Fibroblast of pulmonary artery (primary cell): Measurements from ENCODE around the gene PHACTR1.
"Not testable (repeated sequence)": the region's sequence is repeated elsewhere in the genome, so short reads cannot be mapped to it uniquely, and the experiment has no call there.

Source experiments
- DNase-seq: peaks from one replicate; pipeline ENCODE4 v3.0.0-alpha.2; 2010; ENCODE audit warnings: low read depth
- H3K4me3 ChIP-seq: replicated peaks from 2 replicates; pipeline ENCODE4 v1.5.1; 2011; ENCODE audit warnings: low read depth, mild to moderate bottlenecking, control low read depth, low read length, moderate library complexity
- TF ChIP-seq, protein P1 (sequence below): IDR thresholded peaks from 2 replicates; pipeline ENCODE4 v1.5.1; 2011; ENCODE audit warnings: mild to moderate bottlenecking, control low read depth, low read length, inconsistent platforms; ENCODE audit errors: missing control alignments

Gene PHACTR1

DNA sequence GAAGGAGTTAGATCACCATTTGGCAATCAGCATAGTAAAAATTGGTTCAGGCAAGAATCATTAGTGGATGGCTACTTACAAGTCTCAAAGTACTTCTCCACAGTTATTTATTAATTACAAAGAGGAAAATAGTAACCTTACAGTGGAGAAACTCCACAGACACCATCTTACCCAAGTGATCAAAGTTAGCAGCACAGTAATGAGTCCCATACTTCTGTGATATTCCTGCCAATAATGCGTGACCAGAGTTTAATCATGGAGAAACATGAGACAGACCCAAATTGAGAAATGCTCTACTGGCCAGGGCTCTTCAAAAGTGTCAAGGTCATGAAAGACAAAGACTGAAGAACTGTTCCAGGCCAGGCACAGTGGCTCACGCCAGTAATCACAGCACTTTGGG lies 602.3 kb downstream of the PHACTR1 start:
- TF ChIP-seq, protein P1, sequence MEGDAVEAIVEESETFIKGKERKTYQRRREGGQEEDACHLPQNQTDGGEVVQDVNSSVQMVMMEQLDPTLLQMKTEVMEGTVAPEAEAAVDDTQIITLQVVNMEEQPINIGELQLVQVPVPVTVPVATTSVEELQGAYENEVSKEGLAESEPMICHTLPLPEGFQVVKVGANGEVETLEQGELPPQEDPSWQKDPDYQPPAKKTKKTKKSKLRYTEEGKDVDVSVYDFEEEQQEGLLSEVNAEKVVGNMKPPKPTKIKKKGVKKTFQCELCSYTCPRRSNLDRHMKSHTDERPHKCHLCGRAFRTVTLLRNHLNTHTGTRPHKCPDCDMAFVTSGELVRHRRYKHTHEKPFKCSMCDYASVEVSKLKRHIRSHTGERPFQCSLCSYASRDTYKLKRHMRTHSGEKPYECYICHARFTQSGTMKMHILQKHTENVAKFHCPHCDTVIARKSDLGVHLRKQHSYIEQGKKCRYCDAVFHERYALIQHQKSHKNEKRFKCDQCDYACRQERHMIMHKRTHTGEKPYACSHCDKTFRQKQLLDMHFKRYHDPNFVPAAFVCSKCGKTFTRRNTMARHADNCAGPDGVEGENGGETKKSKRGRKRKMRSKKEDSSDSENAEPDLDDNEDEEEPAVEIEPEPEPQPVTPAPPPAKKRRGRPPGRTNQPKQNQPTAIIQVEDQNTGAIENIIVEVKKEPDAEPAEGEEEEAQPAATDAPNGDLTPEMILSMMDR: no peak
- DNase-seq: no peak
- no peak overlapping the region for H3K4me3 ChIP-seq

- no peak for DNase-seq
- H3K4me3 ChIP-seq: no peak overlapping the region
- TF ChIP-seq, protein P1: no peak
Observed at GRCh38 chr6:13319891-13320564, 603.5 kb downstream of the PHACTR1 start.

- DNase-seq: not testable (repeated sequence)
- peak overlapping the region; percentile 98 for H3K4me3 ChIP-seq
Observed at GRCh38 chr6:13326031-13326586, 609.5 kb downstream of the PHACTR1 start.

DNA sequence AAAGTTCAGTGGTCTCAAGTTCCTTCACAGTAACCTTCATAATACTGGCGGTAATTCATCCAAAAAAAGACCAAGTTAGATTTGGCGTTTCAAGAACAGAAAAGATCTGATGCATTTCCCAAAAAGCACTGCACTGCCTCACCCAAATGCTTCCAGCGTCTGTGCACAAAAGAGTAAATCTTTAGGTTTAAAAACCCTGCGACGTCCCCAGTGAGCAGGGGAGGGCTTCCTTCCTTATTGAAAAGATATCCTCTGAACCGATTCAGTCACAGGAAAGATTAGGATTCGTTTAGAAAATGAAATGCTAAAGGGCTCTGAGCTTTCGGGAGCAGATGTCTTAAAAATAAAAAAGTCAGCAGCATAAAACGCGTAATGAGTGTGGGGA lies 611.1 kb downstream of the PHACTR1 start:
- TF ChIP-seq, protein P1: no peak
- no peak for DNase-seq
- peak overlapping the region; percentile 98 for H3K4me3 ChIP-seq

DNA sequence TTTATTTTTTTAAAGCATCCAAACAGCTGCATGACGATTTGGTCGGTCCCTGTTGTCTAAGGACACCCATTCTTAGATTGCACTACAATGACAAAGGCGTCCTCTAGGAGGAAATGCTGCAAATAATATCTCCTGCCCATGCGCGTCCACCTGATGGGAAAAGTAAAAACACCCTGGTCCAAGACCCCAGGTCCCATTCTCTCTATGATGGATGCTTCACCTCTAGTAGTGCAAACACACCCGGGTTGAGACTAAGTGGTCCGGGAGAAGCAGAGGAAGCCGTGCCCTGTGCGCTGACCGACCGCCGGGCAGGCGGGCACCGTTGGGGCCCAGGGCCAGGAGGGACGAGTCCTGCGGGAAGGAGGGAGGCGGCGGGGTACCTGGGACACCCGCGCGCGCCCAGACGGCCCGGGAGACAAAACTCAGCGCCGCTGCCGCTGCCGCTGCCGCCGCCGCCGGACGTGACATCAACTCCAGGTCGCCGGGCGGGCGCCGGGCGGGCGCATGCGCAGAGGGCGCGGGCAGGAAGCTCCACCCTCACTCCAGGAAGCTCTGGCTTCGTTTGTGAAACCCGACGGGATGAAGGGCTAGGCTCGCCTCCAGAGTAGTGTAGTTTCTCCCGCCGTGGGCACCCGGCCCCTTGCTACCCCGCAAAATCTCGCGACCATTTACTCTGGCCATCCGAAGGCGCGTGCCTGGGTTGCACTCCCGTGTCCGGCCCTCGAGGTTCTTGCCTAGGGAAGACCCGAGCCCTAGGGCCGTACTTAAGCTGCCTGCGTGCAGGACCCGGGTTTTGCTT lies 611.7 kb downstream of the PHACTR1 start, which contains the start of gene TBC1D7:
TBC1D7 (minus strand) TSS at position 462 of the 799 bp plus-strand sequence. CDS start 1,639 bp downstream, outside the sequence.
- peak within 1 kb of the TSS; percentile 98 for H3K4me3 ChIP-seq
- TF ChIP-seq, protein P1: peak; percentile 6
- DNase-seq: peak; percentile 93

- TF ChIP-seq, protein P1: no peak
- no peak for DNase-seq
- H3K4me3 ChIP-seq: peak overlapping the region; percentile 98
Observed at GRCh38 chr6:13328875-13329183, 612.3 kb downstream of the PHACTR1 start.

GRCh38 chr6:13331516-13332348 lies 615.2 kb downstream of the PHACTR1 start:
- H3K4me3 ChIP-seq: no peak overlapping the region
- peak; percentile 58 for DNase-seq
- TF ChIP-seq, protein P1: peak; percentile 63
